Measurements from ENCODE around the gene CNTROB. TPM values are rescaled to one million over a fixed set of nuclear protein-coding genes. Genes with fewer than 3 reads are reported as not detected.

The CNTROB gene
- total and polyA plus RNA-seq, 12 donors = 11.8 to 85.2 (median 19.2) TPM

DNA sequence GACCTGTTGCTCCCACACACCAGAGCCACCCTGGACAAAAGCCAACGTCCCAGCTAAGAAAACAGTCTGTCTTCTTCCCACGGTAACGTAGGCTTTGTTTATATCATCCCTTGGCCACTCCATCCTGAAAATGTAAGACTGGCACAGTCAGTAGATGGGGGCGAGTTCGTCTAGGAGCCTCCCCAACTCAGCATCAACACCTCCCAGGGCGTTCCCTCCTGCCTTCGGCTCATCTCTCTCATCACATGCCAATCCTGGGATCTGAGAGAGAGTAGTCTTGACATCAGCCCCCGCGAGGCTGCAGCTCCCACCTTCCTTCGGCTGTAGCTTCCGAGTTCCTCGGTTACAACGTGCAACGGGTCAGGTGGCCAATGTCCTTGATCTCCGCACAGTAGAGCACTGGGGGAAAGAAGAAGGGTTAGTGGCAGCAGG, 16.8 kb upstream of the CNTROB start:
- Histone ChIP-seq H3K27ac (peak overlapping the region in 4 of 5 donors; percentile 81 to 96 (median 88)), H3K4me3 (peak overlapping the region in 2 of 4 donors; percentile 33 to 55), H3K27me3 (no peaks in the 10 kb centered on the region), H3K9me3 (replicated peaks in 1 of 3) (no peaks in the 10 kb centered on the region), H3K4me1 (replicated peaks in 1 of 2) (peaks cover 10 to 25% of the 10 kb centered on the region in 2 donors), H3K36me3 (replicated peaks in 1 of 2) (peaks cover 0 to 20% of the 10 kb centered on the region in 2 donors)
- intact Hi-C loops (cut with DNase I) = loop anchor here in 1 of 2 donors (10.0 kb wide), 1 partner anchor 50 kb away; no protein-coding TSS in a partner anchor
- no peak for TF ChIP-seq POLR2A (IDR thresholded peaks at IDR 0.05)
- peak in 6 of 7 donors; percentile 34 to 78 (median 66) for DNase-seq
- WGBS, 4 donors = 0 to 3% (median 2%) methylated on average over 11 to 15 of the region's 15 CpGs

DNA sequence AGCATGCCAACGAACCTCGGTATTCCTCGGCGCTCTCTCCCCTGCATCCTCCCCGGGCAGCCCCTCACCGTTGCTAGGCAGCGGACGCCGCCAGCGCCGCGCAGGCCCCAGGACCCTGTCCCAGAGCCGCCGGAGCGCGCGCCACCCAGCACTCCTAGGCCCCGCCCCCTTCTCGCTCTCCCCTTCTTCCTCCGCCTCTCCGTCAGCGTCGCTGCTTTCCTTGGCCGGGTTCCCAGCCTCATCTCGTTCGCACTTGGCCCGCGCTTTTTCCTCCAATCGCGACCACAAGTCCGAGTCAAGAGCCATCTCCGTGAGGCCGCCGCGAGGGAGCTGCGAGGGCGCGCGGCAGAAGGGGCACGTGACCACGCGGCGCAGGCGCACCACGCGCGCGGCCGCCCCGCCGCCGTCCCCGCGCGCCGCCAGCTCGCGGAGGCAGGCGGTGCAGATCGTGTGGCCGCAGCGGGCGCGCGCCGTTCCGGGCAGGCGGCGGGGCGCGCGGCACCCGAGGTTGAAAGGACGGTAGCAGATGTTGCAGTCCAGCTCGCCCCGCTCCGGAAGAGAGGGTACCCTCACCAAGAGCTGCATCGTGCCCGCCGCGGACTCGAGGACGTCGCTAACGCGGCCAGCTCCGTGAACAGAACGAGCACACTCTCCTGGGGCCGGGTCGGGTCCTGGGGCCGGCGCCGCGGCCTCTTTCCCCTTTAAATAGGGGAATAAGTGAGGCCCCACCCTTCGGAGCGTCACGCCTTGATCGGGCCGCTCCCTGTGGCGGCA, 16.2 kb upstream of the CNTROB start, which contains the start of gene RNF227:
RNF227 (minus strand) TSS at position 679 of the 774 bp plus-strand sequence; CDS start at position 585, 94 bp downstream.
- intact Hi-C loops (cut with DNase I) = loop anchor here in 1 of 2 donors (10.0 kb wide), 1 partner anchor 51 kb away; no protein-coding TSS in a partner anchor

DNA sequence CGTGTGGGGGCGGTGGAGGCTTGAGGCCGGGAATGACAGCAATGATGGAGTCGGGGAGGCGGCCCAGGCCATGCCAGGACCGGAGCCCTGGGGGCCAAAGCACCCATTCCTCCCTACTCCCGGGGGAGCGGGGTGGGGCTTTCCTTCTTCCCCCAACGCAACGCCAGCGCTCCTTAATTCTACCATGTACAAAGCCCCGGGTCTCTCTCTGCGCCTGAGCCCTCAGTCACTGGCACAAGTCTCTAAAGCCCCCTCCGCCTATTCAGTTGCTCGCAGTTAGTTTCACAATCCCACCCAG, 15.7 kb upstream of the CNTROB start:
- intact Hi-C loops (cut with DNase I) = loop anchor here in 1 of 2 donors (10.0 kb wide), 1 partner anchor 52 kb away; no protein-coding TSS in a partner anchor
- TF ChIP-seq, protein P1, sequence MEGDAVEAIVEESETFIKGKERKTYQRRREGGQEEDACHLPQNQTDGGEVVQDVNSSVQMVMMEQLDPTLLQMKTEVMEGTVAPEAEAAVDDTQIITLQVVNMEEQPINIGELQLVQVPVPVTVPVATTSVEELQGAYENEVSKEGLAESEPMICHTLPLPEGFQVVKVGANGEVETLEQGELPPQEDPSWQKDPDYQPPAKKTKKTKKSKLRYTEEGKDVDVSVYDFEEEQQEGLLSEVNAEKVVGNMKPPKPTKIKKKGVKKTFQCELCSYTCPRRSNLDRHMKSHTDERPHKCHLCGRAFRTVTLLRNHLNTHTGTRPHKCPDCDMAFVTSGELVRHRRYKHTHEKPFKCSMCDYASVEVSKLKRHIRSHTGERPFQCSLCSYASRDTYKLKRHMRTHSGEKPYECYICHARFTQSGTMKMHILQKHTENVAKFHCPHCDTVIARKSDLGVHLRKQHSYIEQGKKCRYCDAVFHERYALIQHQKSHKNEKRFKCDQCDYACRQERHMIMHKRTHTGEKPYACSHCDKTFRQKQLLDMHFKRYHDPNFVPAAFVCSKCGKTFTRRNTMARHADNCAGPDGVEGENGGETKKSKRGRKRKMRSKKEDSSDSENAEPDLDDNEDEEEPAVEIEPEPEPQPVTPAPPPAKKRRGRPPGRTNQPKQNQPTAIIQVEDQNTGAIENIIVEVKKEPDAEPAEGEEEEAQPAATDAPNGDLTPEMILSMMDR (IDR thresholded peaks at IDR 0.05) = no peak
- no peak for TF ChIP-seq POLR2A (IDR thresholded peaks at IDR 0.05)
- H3K36me3 ChIP-seq (replicated peaks in 1 of 2) = peaks cover 0 to 9% of the 10 kb centered on the region in 2 donors
- H3K27ac ChIP-seq = peak overlapping the region in 4 of 5 donors; percentile 81 to 96 (median 88)
- no peak for DNase-seq
- H3K4me1 ChIP-seq (replicated peaks in 1 of 2) = peaks cover 10 to 25% of the 10 kb centered on the region in 2 donors
- peak overlapping the region in 2 of 4 donors; percentile 24 to 55 for H3K4me3 ChIP-seq
- no peaks in the 10 kb centered on the region for H3K27me3 ChIP-seq
- no peaks in the 10 kb centered on the region for H3K9me3 ChIP-seq (replicated peaks in 1 of 3)
- 42 to 61% (median 51%) methylated on average over 9 to 15 of the region's 15 CpGs for WGBS, 4 donors

More for the DNA sequence above, 16.2 kb upstream of the CNTROB start, which contains the start of gene RNF227:
- DNase-seq = peak; percentile 89 to 96 (median 92)
- WGBS, 4 donors = 1 to 2% (median 1%) methylated on average over 36 to 100 of the region's 100 CpGs
- H3K9me3 ChIP-seq (replicated peaks in 1 of 3) = no peaks in the 10 kb centered on the region
- TF ChIP-seq POLR2A (IDR thresholded peaks at IDR 0.05) = peak; percentile 32 to 37
- TF ChIP-seq, protein P1 (IDR thresholded peaks at IDR 0.05) = peak in 1 of 6 experiments; percentile 9
- H3K27me3 ChIP-seq = no peaks in the 10 kb centered on the region
- H3K4me3 ChIP-seq = peak within 1 kb of the TSS in 3 of 4 donors; percentile 18 to 55 (median 33)
- H3K27ac ChIP-seq = peak within 1 kb of the TSS in 4 of 5 donors; percentile 81 to 96 (median 88)
- peaks cover 0 to 14% of the 10 kb centered on the region in 2 donors for H3K36me3 ChIP-seq (replicated peaks in 1 of 2)
- H3K4me1 ChIP-seq (replicated peaks in 1 of 2) = peaks cover 10 to 25% of the 10 kb centered on the region in 2 donors

DNA sequence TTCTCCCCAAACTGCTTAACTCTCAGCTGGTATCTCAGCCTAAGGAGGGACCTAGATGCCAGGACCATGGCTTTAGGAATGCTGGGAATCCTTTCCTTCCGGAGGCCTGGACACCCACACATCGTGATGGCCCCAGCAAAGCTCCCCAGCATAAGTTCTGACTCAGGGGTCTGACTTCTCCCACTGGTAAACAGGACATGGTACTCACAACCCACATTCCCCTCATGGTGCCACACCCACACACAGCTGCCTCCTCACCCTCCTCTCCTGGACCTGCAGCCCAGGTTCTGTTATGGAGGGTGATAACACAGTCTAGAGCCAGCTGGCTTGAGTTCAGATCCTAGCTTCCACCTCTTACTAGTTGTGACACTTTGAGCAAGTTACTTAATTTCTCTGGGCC, 15.2 kb upstream of the CNTROB start:
- DNase-seq = no peak
- peak overlapping the region in 2 of 5 donors; percentile 96 for H3K27ac ChIP-seq
- no peaks in the 10 kb centered on the region for H3K27me3 ChIP-seq
- H3K36me3 ChIP-seq (replicated peaks in 1 of 2) = peaks cover 0 to 4% of the 10 kb centered on the region in 2 donors
- TF ChIP-seq POLR2A (IDR thresholded peaks at IDR 0.05) = no peak
- TF ChIP-seq, protein P1 (IDR thresholded peaks at IDR 0.05) = no peak
- H3K4me1 ChIP-seq (replicated peaks in 1 of 2) = peaks cover 10 to 25% of the 10 kb centered on the region in 2 donors
- 60 to 85% (median 75%) methylated on average over 1 to 2 of the region's 2 CpGs for WGBS, 4 donors
- intact Hi-C loops (cut with DNase I) = loop anchor here in 1 of 2 donors (10.0 kb wide), 1 partner anchor 52 kb away; no protein-coding TSS in a partner anchor
- H3K4me3 ChIP-seq = no peak overlapping the region
- H3K9me3 ChIP-seq (replicated peaks in 1 of 3) = no peaks in the 10 kb centered on the region

All from adrenal gland (tissue), 12 donors.